Suppressor macrophage treated with lipopolysaccharide for 4 hours (primary cell): Measurements from ENCODE around the gene HOXA11.

Experiments used
- DNase-seq: peaks from one replicate; pipeline ENCODE4 v3.0.0-alpha.2; 2020

Gene HOXA11

DNA sequence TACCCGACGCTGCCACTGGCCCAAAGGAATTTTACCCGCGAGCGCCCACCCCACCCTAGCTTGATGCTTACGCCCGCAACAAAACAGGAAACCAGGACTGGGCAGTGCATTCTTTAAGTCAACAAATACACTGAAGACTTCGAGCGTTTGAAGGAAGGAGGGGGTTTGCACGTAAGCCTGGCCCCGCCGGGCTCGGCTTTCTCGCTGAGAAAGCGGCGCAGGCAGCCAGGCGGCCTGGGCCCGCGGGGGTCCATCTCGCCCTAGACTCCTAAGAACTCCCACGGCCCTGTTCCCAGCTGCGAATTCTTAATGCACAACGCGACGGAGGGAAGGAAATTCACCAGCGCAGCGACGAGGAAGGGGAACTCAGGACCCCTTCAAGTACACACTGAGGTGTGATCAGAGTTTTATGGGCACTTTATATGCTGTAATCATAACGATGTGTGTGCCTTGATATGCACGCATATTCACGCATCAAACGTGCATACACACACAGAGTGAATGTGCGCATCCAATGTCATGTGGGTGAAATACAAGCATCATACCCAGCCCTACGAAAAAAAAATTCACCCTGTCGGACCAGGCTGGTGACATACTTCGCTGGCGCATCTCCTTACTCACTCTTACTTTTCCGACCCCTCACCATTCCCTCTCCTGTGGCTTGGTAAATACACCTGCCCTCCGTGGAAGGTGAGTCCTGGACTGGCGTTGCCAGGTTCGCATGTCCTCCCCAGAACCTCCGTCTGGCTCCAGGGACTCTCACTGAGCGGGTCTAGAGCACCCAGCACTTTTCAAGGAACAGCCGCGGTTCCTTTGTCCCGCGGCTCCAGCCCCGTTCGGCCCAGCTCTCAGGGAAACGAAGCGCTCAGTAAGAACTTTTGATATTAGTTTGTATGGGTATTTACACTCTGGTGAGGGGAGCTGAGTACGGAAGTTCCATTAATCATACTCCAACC is 20.6 kb upstream of the HOXA11 start:
- no peak for DNase-seq

DNA sequence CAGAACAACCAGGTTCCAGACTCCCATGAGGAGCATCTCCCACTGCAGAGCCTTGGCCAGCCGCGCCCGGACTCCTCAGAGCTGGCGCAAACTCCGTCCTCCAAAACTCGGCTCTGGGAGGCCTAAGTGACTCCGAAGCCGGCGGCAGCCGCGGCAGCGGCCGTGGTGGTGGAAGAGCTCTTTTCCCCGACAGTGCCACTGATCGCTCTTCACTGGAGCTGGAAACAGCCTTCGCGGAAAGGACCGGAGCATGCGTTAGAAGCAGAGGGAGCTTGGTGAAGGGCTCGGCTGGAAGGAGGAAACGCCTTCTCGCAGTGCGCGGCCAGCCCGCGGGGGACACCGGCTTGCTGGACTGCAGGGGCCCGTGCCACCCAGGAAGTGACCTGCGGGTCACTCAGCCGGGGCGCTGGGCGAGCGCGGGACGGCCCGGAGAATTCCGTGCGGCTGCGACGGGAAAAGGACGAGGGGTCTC is 19.9 kb upstream of the HOXA11 start:
- no peak for DNase-seq

DNA sequence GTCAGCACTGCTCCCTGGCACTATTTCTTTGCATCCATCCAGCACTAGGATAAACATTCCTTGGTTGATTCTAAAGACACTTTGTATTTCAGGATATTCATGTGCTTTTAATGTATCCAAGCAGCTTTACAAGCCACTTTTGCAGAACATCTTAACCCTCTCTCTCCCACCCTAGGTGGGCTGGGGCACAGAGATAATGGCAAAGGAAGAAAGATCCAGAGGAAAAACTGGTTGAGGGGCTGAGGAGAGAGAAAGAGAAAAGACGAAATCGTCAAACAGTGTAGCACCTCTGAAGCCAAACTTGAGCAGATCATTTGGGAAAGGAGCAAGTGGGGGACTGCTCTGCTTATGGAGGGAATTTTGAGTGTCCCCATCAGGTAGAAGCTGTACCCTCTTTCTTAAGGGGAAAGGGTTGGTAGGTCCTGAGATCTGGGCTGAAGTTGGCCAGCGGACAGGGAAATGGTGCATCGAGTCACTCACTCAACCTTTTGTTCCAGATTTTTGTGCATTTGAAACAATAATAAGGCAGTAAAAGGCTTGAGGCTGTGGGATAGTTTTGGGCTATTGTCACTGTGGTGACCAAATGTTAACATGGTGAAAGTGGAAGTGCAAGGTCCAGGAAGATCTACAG is 19.0 kb upstream of the HOXA11 start:
- DNase-seq = no peak

DNA sequence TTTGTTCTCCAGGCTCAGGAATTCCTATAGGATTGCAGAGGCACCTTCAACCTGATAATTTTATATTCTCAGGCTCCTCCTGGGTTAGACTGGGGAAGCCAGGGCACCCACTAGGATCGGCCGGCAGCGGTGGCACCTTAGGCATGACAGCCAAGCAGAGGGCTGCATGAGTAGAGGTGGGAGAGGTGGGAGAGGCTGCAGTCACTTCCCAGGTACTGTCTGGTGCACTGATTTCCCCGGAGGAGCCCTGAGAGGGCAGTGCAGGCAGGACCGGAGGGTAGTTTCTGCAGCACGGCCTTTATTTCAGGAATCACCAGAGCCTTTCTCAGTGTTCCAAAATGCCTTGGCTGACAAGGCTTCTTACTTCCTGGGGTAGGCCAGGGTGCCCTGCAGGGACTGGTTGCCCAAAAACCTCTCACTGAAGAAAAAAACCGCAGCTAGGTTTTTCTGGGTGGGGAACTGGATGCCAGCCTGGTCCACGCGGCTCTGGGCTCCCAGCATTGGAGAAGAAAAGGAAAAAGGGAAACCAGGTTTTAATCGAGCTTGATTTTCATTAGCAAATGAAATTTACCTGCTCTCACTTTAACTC is 18.4 kb upstream of the HOXA11 start:
- DNase-seq = no peak

DNA sequence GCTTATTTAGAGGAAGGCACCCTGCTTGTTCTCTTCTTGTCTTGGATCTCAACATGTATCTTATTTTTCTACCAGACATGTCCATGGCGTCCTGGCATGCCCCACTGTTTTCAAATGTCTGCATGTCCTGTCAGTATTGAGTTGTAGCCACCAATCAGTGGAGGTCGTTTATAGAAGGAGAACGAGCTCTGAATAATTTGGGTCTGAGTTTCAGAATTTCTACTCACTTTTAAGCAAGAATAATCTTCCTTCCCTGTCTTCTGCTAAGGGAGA is 17.8 kb upstream of the HOXA11 start:
- no peak for DNase-seq

DNA sequence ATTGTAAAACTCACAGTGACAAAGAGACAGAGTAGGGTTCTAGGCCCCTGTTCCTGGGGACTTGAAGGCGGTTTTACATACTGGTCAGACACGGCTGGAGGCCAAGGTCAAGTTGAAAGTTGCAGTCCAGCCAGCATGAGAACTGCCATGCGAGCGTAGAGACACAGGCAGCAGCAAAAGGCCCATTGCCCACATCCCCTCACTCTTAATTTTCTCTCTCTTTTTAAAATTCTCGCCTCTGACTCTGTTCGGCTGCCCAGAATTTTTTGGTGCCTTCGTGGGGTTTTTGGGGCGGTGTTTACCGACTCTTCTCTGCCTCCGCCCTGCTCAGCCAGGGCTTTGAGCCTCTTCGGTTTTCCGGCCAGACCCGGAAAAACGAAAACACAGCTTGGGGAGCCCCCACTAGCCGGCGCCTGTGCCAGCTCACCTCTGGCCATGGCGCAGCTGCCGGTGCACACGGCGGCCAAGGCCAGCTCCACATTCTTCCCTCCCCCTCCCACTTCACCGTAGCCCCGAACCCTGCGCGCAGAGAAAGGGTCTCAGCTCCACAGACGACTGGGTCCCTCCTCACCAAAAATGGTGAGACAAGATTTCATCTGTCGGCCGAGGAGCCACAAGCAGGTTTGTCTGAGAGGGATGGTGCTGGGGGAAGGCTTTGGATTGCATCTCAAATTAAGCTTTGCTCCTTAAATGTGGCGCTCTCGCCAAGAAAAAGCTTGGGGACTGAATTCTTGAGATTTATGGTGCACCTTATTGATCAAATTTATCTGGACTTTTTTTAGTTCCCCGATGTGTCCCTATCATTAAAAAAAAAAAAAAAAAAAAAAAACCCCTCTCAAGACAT is 17.2 kb upstream of the HOXA11 start:
- no peak for DNase-seq

DNA sequence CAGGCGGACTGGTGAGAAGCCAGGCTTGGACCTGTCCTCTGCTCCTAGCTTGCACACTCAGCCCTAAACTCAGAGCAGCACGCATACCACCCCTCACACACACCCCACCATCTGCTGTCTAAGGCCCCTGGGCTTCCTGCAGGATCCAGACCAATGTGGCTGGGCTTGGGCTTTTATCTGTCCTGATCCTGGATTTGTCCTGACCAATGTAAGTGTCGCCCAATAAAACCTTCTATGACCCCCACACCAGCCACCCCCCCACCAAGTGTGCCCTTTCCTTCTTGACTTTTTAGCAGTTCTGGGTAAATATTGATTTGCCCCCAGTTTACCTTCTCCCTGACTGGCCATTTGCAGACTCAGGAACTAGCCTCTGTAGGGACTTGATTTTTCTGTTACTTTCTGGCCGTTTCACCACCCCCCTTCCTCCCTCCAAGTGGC is 16.6 kb upstream of the HOXA11 start:
- DNase-seq = no peak

DNA sequence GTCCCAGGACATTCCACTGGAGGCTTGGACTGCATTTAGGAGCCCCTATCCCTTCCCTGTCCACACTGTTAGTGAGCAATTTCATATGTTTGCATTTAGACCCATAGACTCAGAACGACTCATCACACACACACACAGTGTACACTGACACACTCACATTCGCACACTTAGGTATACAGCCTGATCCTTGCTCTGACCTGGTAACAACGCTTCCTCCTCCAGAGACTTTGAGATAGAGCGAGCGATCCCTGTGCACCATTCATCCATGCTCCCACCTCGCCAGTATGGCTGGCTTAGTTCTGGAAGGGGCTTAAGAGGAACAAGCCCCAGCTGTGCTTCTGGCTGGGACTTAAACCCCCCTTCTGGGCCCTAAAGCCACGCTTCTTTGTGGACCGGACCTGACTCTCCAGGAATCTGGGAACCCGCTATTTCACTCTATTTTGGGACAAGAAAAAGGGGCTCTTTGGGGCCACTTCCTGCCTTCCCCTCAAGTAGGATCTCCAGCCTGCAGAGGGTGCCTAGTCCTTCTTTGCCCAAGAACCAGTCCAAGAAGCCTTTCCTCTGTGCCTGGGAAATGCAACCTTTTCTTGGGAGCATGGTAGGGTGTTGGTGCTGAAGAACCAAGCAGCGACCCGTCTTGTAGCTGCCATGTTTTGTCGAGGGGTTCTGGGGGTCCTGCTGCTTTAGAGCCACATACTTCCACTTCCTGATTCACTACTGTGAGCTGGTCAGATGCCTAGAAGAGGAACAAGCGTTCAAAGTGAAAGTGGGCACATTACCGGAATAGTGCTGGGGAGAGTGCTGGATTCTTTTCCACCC is 15.9 kb upstream of the HOXA11 start:
- DNase-seq = peak; percentile 77

DNA sequence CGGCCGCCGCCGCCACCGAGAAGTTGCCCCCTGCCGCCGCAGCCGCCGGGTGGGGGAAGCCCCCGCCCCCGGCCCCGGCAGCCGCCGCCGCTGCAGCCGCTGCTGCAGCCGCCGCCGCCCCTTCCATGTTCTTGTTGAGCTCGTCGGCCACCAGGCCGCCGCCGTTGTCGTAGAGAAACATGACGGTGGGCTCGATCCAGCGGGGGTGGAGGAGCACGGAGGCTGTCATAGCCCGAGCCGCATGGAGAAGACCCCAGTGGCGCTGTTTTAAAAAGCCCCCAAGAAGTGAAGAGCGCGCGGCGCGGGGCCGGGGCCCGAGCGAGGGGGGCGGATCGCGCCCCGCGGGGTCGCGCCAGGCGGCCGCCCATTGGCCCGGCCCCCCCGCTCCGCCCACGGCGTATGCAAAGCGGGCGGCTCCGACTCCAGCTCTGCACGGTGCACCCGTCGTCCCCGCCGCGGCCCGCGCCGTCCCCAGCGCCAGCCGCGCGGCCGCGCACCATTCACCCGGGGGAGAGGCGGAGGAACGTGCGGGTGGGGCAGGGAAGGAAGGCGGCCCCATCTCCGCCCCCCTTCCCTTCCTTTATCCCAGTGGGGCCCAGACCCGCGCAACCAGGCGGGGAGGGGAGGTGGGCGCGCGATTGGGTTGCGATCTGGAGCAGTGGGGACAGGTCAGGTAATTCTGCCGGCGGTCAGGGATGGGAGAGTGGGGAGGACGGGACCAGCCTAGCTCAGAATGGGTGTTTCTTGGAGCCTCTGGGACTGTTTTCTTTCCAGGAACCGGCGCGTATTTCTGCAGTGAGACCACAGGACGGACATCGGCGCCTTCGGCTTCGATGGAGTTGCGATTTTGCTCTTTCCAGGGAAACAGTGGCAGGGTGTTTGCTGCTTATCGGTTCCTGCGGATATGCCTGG is 15.1 kb upstream of the HOXA11 start, which contains the start of gene HOXA13:
TSS of gene HOXA13 (minus strand) at position 243 of the 912 bp plus-strand sequence. CDS start at position 229, 14 bp downstream.
- DNase-seq = no peak

DNA sequence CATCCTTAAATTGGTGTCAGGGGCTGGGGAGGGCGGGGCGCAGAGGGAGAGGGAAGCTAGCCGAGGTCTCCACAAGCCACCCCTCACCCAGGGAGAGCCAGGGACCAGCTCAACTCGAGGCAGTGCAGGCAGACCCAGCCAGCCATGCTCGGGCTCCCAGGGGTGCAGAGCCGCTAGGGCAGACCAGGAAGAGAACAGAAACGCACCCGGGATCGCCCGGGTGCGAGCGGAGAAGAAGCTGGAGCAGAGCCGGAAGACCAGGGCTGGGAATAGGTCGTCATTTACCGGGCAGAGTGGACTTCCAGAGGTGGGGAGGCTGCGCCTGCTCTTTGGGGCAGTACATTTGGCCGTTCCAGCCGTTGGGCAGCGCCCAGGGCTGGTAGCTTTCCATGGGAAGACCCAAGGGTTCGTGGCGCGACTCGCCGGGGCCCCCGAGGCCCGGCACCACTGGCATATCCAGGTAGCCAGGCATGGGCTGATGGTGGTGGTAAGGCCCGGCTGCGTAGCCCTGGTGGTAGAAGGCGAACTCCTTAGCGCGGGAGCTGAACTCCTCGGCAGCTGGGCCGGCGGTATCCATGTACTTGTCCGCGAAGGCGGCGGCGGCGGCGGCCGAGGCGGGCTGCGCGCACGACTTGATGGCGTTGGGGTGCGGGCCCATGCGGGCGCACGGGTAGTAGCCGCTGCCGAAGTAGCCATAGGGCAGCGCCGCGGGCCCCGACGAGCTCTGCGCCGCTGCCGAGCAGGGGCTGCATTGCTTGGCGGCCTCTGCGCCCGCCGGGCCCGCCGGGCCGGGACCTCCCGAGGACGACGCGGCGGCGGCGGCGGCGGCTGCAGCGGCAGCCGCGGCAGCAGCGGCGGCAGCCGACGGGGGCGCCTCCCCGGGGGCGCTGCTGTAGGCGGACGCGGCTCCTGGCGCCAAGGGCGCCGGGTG is 14.1 kb upstream of the HOXA11 start:
- peak; percentile 21 for DNase-seq

DNA sequence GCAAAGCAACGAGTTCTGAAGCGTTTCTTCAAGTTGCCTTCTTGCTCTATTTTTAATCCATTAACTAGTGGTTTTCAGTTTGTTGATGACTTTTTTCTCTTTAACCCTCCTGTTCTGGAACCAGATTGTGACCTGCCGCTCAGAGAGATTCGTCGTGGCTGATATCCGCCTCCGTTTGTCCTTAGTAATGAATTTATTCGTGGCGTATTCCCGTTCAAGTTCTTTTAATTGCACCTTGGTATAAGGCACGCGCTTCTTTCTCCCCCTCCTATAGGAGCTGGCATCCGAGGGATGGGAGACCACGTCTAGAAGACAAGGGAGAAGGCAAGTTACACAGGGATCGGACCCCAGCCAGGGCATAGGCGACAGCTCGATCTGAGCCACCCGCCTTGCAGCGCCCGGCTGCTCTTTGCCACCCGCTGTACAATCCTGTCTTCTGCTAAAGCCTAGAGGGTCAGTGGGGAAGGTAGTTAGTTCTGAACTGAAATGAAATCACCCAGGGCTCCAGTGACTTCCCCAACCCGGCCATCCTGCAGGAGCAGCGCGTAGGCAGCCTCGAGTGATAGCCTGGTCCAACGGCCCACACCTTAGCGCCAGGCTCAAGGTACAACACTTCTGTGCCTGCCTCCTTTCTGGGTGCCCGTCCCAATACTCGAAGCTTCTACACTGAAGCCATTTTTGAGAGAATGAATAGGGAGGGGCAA is 13.3 kb upstream of the HOXA11 start:
- no peak for DNase-seq

DNA sequence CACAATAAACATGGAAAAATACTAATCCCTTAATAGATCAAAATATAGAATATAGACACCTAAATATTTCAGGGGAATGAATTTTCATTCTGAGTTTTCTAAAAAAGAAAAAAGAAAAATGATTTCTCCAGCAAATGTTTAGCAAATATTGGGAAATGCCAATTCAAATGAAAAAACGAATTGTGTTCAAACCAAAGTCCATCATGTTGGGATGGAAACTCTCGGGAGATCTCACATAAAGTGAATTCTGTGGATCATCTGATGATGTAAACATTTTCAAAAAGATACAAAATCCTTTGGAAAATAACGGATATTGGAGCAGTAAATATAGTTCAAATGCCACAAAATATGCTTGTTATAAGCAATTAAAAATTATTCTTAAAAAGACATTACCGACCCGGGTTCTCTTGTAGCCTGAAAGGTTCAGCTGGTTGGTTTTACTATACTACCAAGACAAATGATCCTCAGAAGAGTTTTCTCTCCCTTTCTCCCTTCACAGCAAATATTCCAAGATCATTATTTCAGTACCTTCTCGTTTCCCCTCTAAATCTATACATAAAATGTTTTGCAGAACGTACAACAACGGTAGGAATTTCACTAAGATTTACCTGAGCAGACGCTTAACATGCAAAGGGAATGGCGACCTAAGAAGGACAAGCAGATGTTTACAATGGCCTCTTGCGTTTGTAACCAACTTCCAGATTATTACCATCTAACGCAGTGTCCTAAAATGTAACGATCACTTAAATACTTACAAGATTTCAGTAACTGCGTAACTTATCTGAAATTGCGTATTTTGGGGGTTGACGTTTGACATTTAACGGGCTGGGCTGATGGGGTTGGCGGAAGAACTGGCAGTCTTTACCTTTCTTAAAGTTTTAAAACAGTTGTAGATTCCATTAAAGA is 12.4 kb upstream of the HOXA11 start:
- DNase-seq = no peak

DNA sequence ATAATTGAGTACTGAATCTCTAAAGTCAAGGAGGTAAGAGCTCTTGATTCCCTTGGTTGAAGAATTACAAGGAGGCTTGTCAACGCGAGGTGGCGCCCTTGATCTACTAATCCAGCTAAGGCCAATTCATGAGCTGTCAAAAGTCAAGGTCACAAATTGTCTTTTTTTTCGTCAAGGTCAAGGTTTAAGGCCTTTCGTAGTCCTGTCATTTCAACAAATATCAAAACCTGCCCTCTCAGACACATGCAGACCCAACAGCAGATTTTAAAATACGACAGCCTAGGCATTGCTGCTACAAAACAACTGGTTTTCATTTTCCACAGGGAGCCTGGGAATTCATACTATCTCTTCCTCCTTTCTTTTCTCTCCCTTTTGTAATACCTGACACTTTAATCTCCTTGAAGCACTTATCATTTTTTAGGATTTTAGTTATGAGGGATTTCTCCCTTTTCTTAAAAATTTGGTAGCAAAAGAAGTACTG is 11.3 kb upstream of the HOXA11 start:
- peak; percentile 84 for DNase-seq

DNA sequence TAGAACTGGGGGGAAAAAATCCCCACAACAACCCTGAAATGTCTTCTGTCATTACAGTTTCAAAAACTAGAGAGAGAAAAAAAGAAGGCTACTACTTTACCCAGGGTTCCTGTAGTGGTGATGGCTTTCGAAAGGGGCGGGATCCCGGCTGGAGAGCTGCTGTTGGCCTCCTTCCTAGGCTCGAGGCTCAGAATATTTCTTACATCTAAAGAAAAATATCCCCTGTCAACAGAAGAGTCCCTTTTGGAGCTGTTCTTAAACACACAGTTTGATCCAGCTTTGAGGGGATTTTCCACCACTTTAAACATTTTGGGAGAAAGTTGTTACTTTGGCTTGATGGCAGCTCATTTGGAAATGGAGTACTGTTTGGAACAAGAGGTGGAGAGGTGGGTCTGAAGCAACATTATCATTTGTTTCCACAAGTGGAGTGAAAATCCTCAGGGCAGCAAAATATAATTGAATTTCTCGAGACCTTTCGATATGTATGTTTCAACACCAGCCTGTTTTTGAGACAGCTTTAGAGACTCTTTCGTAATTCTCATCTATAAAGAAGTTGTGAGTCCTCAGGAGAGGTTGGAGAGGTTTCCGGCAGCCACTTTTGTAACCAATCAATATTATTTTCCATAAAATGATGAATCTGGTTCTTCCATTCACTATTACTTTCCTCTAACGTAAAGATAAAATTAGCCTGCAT is 9.8 kb upstream of the HOXA11 start:
- no peak for DNase-seq

DNA sequence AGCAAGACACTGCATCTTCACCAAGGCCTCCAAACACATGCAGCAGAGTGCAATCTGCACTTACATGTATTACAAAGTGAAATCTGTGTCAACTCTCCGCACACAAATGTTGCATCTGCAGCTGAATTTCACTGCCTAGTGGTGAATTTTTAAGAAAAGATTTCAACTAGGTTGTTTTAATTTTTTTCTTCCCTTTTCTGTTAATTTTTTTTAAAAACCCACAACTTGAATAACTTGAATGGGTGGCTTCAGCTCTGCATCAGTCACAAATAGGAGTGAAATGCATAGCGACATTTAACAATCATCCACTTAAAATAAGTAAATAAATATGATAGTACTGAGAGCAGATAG is 8.9 kb upstream of the HOXA11 start:
- DNase-seq = no peak

DNA sequence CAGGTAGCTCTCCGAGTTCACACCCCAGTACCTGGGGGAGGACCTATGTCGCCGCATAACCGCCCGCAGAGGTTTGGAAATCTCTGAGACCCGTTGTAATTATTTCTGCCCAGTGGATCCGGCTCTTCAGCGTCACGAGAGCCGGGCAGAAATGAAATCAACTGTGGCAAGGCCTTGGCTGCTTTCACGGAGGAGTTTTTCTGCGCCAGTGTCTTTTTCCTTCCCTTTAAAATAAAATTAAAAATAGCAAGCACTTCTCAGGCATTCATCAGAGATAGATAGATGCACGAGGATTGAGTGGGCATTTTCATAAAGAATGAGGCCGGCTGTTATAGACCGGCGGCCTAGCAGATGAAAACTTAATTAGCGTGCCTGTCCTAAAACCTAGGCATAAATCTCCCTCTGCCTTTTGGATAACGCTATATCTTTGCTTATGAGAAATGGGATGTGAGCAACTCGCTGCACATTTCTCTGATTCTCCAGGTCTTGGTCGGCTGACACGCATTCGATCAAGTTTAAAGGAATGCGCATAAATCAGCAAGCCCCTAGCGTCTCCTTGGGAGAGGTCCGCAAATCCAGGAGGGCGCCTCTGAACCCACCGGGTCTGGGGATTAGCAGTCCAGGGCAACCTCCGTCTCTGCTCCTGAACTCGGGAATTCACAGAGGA is 8.4 kb upstream of the HOXA11 start:
- no peak for DNase-seq
